Neural cell (in vitro differentiated cells): ENCODE results near the gene ZNF580. TPM values are rescaled to one million over a fixed set of nuclear protein-coding genes. Genes with fewer than 3 reads are reported as not detected.

Source experiments
- H2AFZ ChIP-seq: fragments of 200-600, 300-800 bp; sonication (generic), shearing (Covaris generic); 2 replicates; pipeline ENCODE4 v1.6.0; 2014; ENCODE audit warnings: low read depth, mild to moderate bottlenecking, antibody characterized with exemption, low read length, moderate library complexity
- H3F3A ChIP-seq: fragments of 200-600 bp; shearing (Covaris generic); 2 replicates; pipeline ENCODE4 v1.6.1; 2016; ENCODE audit warnings: mild to moderate bottlenecking, moderate library complexity, mixed read lengths, antibody characterized with exemption, low read length; ENCODE audit not compliant: insufficient read depth, poor library complexity, severe bottlenecking
- H3K27ac ChIP-seq: fragments of 200-600, 300-800 bp; sonication (generic), shearing (Covaris generic); 2 replicates; pipeline ENCODE4 v1.5.1; 2014; ENCODE audit warnings: mild to moderate bottlenecking, low read length, moderate library complexity
- H3K27me3 ChIP-seq: fragments of 300-800, 200-600 bp; sonication (generic), shearing (Covaris generic); 2 replicates; pipeline ENCODE4 v1.6.0; 2014; ENCODE audit warnings: mild to moderate bottlenecking, low read depth, low read length, moderate library complexity; ENCODE audit not compliant: insufficient read depth
- H3K36me3 ChIP-seq: fragments of 300-800, 200-600 bp; sonication (generic), shearing (Covaris generic); 2 replicates; pipeline ENCODE4 v1.5.1; 2014; ENCODE audit warnings: mild to moderate bottlenecking, antibody characterized with exemption, low read length, moderate library complexity; ENCODE audit not compliant: insufficient read depth
- H3K4me2 ChIP-seq: fragments of 300-800, 200-600 bp; sonication (generic), shearing (Covaris generic); 2 replicates; pipeline ENCODE4 v1.6.0; 2014; ENCODE audit warnings: mild to moderate bottlenecking, low read length
- H3K4me3 ChIP-seq: fragments of 300-800, 200-600 bp; sonication (generic), shearing (Covaris generic); 2 replicates; pipeline ENCODE4 v1.5.1; 2014; ENCODE audit warnings: mild to moderate bottlenecking, low read length, moderate library complexity
- H3K79me2 ChIP-seq: fragments of 200-600 bp; shearing (Covaris generic); replicated peaks from 2 replicates; pipeline ENCODE4 v1.6.0; 2014; ENCODE audit warnings: mild to moderate bottlenecking, low read length, moderate library complexity; ENCODE audit not compliant: insufficient read depth
- H3K9ac ChIP-seq: fragments of 300-800, 200-600 bp; sonication (generic), shearing (Covaris generic); 2 replicates; pipeline ENCODE4 v1.6.1; 2016; ENCODE audit warnings: mild to moderate bottlenecking, low read length, mixed read lengths
- H3K9me2 ChIP-seq: fragments of 200-600 bp; shearing (Covaris generic); 2 replicates; pipeline ENCODE4 v1.6.1; 2016; ENCODE audit warnings: mild to moderate bottlenecking, low read length, mixed read lengths; ENCODE audit not compliant: insufficient read depth
- H3K9me3 ChIP-seq: fragments of 200-600, 300-800 bp; sonication (generic), shearing (Covaris generic); 2 replicates; pipeline ENCODE4 v1.6.1; 2016; ENCODE audit warnings: mild to moderate bottlenecking, mixed run types, low read length, moderate library complexity, mixed read lengths
- H4K20me1 ChIP-seq: fragments of 200-600 bp; shearing (Covaris generic); 2 replicates; pipeline ENCODE4 v1.6.1; 2016; ENCODE audit warnings: mild to moderate bottlenecking, mixed run types; ENCODE audit not compliant: insufficient read depth
- EP300 ChIP-seq: fragments of 450-650 bp; conservative IDR thresholded peaks from 2 replicates; pipeline ENCODE4 v1.6.1; 2014; ENCODE audit warnings: antibody characterized with exemption, mild to moderate bottlenecking, moderate library complexity; ENCODE audit not compliant: poor library complexity, severe bottlenecking
- EZH2 ChIP-seq: fragments of 200-600, 300-800 bp; shearing (Covaris generic), sonication (generic); IDR thresholded peaks from 2 replicates; pipeline ENCODE4 v1.6.1; 2014; ENCODE audit warnings: antibody characterized with exemption, low read length, borderline replicate concordance, mild to moderate bottlenecking; ENCODE audit not compliant: insufficient read depth, poor library complexity, severe bottlenecking
- MXI1 ChIP-seq: fragments of 450-650 bp; conservative IDR thresholded peaks from 2 replicates; pipeline ENCODE4 v1.6.1; 2014; ENCODE audit warnings: antibody characterized with exemption, mild to moderate bottlenecking; ENCODE audit not compliant: poor library complexity, severe bottlenecking
- POLR2AphosphoS5 ChIP-seq: IDR thresholded peaks from 2 replicates; pipeline ENCODE4 v1.6.1; 2012
- RAD21 ChIP-seq: fragments of 450-650 bp; conservative IDR thresholded peaks from 2 replicates; pipeline ENCODE4 v1.6.1; 2014; ENCODE audit warnings: antibody characterized with exemption, mild to moderate bottlenecking, moderate library complexity
- SMC3 ChIP-seq: fragments of 450-650 bp; conservative IDR thresholded peaks from 2 replicates; pipeline ENCODE4 v1.6.1; 2014; ENCODE audit warnings: antibody characterized with exemption, mild to moderate bottlenecking, moderate library complexity; ENCODE audit not compliant: poor library complexity
- TAF1 ChIP-seq: IDR thresholded peaks from 2 replicates; pipeline ENCODE4 v1.6.1; 2012; ENCODE audit warnings: low read depth
- polyA plus RNA-seq: library from polyadenylated mRNA; depleted of rRNA; stranded (reverse); fragments of >200 nt; gene quantifications from 2 replicates; pipeline ENCODE4 v1.2.3, GENCODE V29; 2014
- TF ChIP-seq, protein P1 (sequence below): fragments of 450-650 bp; IDR thresholded peaks from 2 replicates; pipeline ENCODE4 v1.5.1; 2014; ENCODE audit warnings: antibody characterized with exemption, mild to moderate bottlenecking, moderate library complexity; ENCODE audit not compliant: poor library complexity, severe bottlenecking
- TF ChIP-seq, protein P2 (sequence below): IDR thresholded peaks from 2 replicates; pipeline ENCODE4 v1.6.1; 2012; ENCODE audit warnings: borderline replicate concordance

Gene ZNF580
- polyA plus RNA-seq, 1 donor from 2014 or later = 11.7 TPM

DNA sequence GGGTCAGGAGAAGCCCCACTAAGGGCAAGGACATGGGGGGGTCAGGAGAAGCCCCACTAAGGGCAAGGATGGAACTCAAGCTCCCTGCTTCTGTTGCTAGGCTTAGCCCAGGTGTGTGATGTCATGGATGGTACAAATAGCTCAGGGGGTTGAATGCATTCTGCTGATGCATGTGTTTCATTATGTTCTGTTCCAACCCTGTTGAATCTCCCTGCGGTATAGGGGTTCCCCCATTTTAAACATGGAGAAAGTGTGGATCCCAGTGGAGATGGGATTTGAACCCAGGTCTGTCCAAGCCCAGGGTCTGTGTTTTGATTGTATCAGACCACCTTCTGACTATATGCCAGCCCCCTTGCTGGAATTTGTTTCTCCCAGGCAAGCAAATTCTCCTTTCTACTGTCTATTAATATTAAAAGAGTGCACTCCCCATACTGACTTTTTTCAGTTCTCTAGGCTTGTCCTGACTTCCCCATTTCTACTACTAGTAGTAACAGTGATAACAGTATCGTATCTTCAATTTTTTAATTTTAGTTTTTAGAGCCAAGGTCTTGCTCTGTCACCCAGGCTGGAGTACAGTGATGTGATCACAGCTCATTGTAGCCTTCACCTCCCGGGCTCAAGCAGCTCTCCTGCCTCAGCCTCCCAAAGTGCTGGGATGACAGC lies 28.7 kb upstream of the ZNF580 start:
- no peak overlapping the region for H3K27ac ChIP-seq
- no peaks in the 10 kb centered on the region for H3K9me2 ChIP-seq
- H3K4me2 ChIP-seq = no peak overlapping the region
- no peak overlapping the region for H2AFZ ChIP-seq
- no peaks in the 10 kb centered on the region for H3K9me3 ChIP-seq
- H3K36me3 ChIP-seq = peaks cover 8% of the 10 kb centered on the region
- TF ChIP-seq EP300 = no peak
- TF ChIP-seq RAD21 = no peak
- TF ChIP-seq, protein P1, sequence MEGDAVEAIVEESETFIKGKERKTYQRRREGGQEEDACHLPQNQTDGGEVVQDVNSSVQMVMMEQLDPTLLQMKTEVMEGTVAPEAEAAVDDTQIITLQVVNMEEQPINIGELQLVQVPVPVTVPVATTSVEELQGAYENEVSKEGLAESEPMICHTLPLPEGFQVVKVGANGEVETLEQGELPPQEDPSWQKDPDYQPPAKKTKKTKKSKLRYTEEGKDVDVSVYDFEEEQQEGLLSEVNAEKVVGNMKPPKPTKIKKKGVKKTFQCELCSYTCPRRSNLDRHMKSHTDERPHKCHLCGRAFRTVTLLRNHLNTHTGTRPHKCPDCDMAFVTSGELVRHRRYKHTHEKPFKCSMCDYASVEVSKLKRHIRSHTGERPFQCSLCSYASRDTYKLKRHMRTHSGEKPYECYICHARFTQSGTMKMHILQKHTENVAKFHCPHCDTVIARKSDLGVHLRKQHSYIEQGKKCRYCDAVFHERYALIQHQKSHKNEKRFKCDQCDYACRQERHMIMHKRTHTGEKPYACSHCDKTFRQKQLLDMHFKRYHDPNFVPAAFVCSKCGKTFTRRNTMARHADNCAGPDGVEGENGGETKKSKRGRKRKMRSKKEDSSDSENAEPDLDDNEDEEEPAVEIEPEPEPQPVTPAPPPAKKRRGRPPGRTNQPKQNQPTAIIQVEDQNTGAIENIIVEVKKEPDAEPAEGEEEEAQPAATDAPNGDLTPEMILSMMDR = no peak
- no peak for TF ChIP-seq EZH2
- no peak for TF ChIP-seq POLR2AphosphoS5
- TF ChIP-seq TAF1 = no peak
- TF ChIP-seq SMC3 = no peak
- TF ChIP-seq MXI1 = no peak
- TF ChIP-seq, protein P2, sequence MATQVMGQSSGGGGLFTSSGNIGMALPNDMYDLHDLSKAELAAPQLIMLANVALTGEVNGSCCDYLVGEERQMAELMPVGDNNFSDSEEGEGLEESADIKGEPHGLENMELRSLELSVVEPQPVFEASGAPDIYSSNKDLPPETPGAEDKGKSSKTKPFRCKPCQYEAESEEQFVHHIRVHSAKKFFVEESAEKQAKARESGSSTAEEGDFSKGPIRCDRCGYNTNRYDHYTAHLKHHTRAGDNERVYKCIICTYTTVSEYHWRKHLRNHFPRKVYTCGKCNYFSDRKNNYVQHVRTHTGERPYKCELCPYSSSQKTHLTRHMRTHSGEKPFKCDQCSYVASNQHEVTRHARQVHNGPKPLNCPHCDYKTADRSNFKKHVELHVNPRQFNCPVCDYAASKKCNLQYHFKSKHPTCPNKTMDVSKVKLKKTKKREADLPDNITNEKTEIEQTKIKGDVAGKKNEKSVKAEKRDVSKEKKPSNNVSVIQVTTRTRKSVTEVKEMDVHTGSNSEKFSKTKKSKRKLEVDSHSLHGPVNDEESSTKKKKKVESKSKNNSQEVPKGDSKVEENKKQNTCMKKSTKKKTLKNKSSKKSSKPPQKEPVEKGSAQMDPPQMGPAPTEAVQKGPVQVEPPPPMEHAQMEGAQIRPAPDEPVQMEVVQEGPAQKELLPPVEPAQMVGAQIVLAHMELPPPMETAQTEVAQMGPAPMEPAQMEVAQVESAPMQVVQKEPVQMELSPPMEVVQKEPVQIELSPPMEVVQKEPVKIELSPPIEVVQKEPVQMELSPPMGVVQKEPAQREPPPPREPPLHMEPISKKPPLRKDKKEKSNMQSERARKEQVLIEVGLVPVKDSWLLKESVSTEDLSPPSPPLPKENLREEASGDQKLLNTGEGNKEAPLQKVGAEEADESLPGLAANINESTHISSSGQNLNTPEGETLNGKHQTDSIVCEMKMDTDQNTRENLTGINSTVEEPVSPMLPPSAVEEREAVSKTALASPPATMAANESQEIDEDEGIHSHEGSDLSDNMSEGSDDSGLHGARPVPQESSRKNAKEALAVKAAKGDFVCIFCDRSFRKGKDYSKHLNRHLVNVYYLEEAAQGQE = no peak
- H3K4me3 ChIP-seq = no peak overlapping the region
- peaks cover 19% of the 10 kb centered on the region for H3K79me2 ChIP-seq
- no peaks in the 10 kb centered on the region for H4K20me1 ChIP-seq
- H3K9ac ChIP-seq = no peak overlapping the region
- no peaks in the 10 kb centered on the region for H3K27me3 ChIP-seq
- no peaks in the 10 kb centered on the region for H3F3A ChIP-seq

GRCh38 chr19:55613396-55613795 lies 27.4 kb upstream of the ZNF580 start:
- Histone ChIP-seq H3K9me3 (no peaks in the 10 kb centered on the region), H3K79me2 (peaks cover 9% of the 10 kb centered on the region), H3K4me2 (no peak overlapping the region), H4K20me1 (no peaks in the 10 kb centered on the region), H3K27ac (no peak overlapping the region), H3K9ac (no peak overlapping the region), H3K27me3 (no peaks in the 10 kb centered on the region), H2AFZ (no peak overlapping the region), H3K9me2 (no peaks in the 10 kb centered on the region), H3K36me3 (peaks cover 8% of the 10 kb centered on the region), H3K4me3 (no peak overlapping the region), H3F3A (no peaks in the 10 kb centered on the region)
- TF ChIP-seq, protein P1 = no peak
- TF ChIP-seq EZH2 (no peak), TAF1 (no peak), RAD21 (no peak), EP300 (no peak), MXI1 (no peak), SMC3 (no peak), POLR2AphosphoS5 (no peak)
- TF ChIP-seq, protein P2 = no peak
